HG03565 (cell line): ENCODE results near the gene CCT3.
"Not testable (repeated sequence)": the region's sequence is repeated elsewhere in the genome, so short reads cannot be mapped to it uniquely, and the experiment has no call there.

Experiments
- ATAC-seq: cut with Tn5 transposase; IDR thresholded peaks from one replicate; pipeline ENCODE4 v1.9.1; 2021; ENCODE audit warnings: mild to moderate bottlenecking, moderate library complexity; ENCODE audit not compliant: unreplicated experiment

CCT3 gene

GRCh38 chr1:156368889-156369684 is 31.0 kb upstream of the CCT3 start, which contains the start of gene RHBG:
RHBG (plus strand) TSS chr1:156369211; CDS start chr1:156369250, 39 bp downstream.
- no peak for ATAC-seq

GRCh38 chr1:156368157-156368658 is 30.1 kb upstream of the CCT3 start:
- ATAC-seq: no peak

GRCh38 chr1:156367383-156368156 is 29.5 kb upstream of the CCT3 start:
- ATAC-seq: no peak

- no peak for ATAC-seq
Observed at GRCh38 chr1:156366378-156367166, 28.5 kb upstream of the CCT3 start.

- no peak for ATAC-seq
Observed at GRCh38 chr1:156365754-156366153, 27.7 kb upstream of the CCT3 start.

GRCh38 chr1:156360534-156360933 is 22.4 kb upstream of the CCT3 start:
- ATAC-seq: no peak

- ATAC-seq: no peak
Observed at GRCh38 chr1:156359973-156360372, 21.9 kb upstream of the CCT3 start.

GRCh38 chr1:156359249-156359648 is 21.2 kb upstream of the CCT3 start:
- ATAC-seq: no peak

GRCh38 chr1:156358641-156359040 is 20.5 kb upstream of the CCT3 start:
- no peak for ATAC-seq

- no peak for ATAC-seq
Observed at GRCh38 chr1:156357977-156358376, 19.9 kb upstream of the CCT3 start.

GRCh38 chr1:156356875-156357534 is 18.9 kb upstream of the CCT3 start:
- no peak for ATAC-seq

- no peak for ATAC-seq
Observed at GRCh38 chr1:156356262-156356874, 18.3 kb upstream of the CCT3 start.

- not testable (repeated sequence) for ATAC-seq
Observed at GRCh38 chr1:156352481-156352880, 14.4 kb upstream of the CCT3 start.

- ATAC-seq: no peak
Observed at GRCh38 chr1:156347331-156347730, 9.2 kb upstream of the CCT3 start.

GRCh38 chr1:156346636-156347035 is 8.5 kb upstream of the CCT3 start:
- ATAC-seq: no peak

GRCh38 chr1:156346035-156346434 is 7.9 kb upstream of the CCT3 start:
- ATAC-seq: not testable (repeated sequence)

GRCh38 chr1:156344409-156344808 is 6.3 kb upstream of the CCT3 start:
- ATAC-seq: no peak

GRCh38 chr1:156342166-156342955 is 4.3 kb upstream of the CCT3 start:
- no peak for ATAC-seq

GRCh38 chr1:156337888-156338179 is 258 bp downstream of the CCT3 start:
- ATAC-seq: no peak
